WTC11 (cell line): ENCODE results near the gene CHRNA1. TPM values are rescaled to one million over a fixed set of nuclear protein-coding genes. Genes with fewer than 3 reads are reported as not detected.

Experiments used
- ATAC-seq: fragments of 200-7000 bp; cut with Tn5 transposase; 2 replicates; pipeline ENCODE4 v1.10.0; 2021; ENCODE audit warnings: mild to moderate bottlenecking, moderate library complexity
- CTCF ChIA-PET: fragments of 300-600 bp; sonication (Branson Sonifier 250); formaldehyde crosslinking; loops from one replicate; lab custom pipeline; 2021; ENCODE audit warnings: antibody characterized with exemption; lab: Charles Lee
- POLR2A ChIA-PET: fragments of 350-600 bp; sonication (Branson Sonifier 250); formaldehyde crosslinking; loops from one replicate; lab custom pipeline; 2021; ENCODE audit warnings: antibody characterized with exemption; lab: Charles Lee
- DNase-seq: peaks from one replicate; pipeline ENCODE4 v3.0.0; 2021; ENCODE audit warnings: low spot score
- H3K27ac Mint-ChIP-seq: 2 replicates; pipeline ENCODE4 v1.8.0; 2021; ENCODE audit warnings: mixed read lengths
- H3K27me3 Mint-ChIP-seq: 2 replicates; pipeline ENCODE4 v1.8.0; 2021; ENCODE audit warnings: low read depth, mild to moderate bottlenecking, moderate library complexity, mixed read lengths
- H3K36me3 Mint-ChIP-seq: 2 replicates; pipeline ENCODE4 v1.8.0; 2021; ENCODE audit warnings: mixed read lengths
- H3K4me1 Mint-ChIP-seq: 2 replicates; pipeline ENCODE4 v1.8.0; 2022; ENCODE audit warnings: mixed read lengths
- H3K4me3 Mint-ChIP-seq: 2 replicates; pipeline ENCODE4 v1.8.0; 2021; ENCODE audit warnings: mild to moderate bottlenecking, moderate library complexity, mixed read lengths
- H3K9me3 Mint-ChIP-seq: 2 replicates; pipeline ENCODE4 v1.8.0; 2021; ENCODE audit warnings: mixed read lengths
- ATF6 ChIP-seq: sonication (generic); formaldehyde crosslinking; IDR thresholded peaks from 2 replicates; pipeline ENCODE4 v1.8.1; 2023; ENCODE audit warnings: mild to moderate bottlenecking, missing genetic modification reagents
- E2F1 ChIP-seq: sonication (generic); formaldehyde crosslinking; IDR thresholded peaks from 2 replicates; pipeline ENCODE4 v1.8.0; 2022; ENCODE audit warnings: mild to moderate bottlenecking, missing genetic modification reagents
- E2F5 ChIP-seq: sonication (generic); formaldehyde crosslinking; IDR thresholded peaks from 2 replicates; pipeline ENCODE4 v1.8.1; 2022; ENCODE audit warnings: mild to moderate bottlenecking, moderate library complexity, missing genetic modification reagents
- ERG ChIP-seq: fragments of 250-450 bp; sonication (Bioruptor Pico); IDR thresholded peaks from 2 replicates; pipeline ENCODE4 v1.8.0; 2021; ENCODE audit warnings: mild to moderate bottlenecking
- FOXP1 ChIP-seq: sonication (generic); formaldehyde crosslinking; IDR thresholded peaks from 2 replicates; pipeline ENCODE4 v1.8.0; 2022; ENCODE audit warnings: missing genetic modification reagents, mild to moderate bottlenecking, moderate library complexity, borderline replicate concordance
- GABPB1 ChIP-seq: sonication (generic); formaldehyde crosslinking; IDR thresholded peaks from 2 replicates; pipeline ENCODE4 v1.8.1; 2023; ENCODE audit warnings: mild to moderate bottlenecking, missing genetic modification reagents
- GTF2I ChIP-seq: fragments of 250-450 bp; sonication (Bioruptor Pico); conservative IDR thresholded peaks from 2 replicates; pipeline ENCODE4 v1.4.0; 2021; ENCODE audit warnings: mild to moderate bottlenecking
- MXD4 ChIP-seq: fragments of 250-450 bp; sonication (Bioruptor Pico); IDR thresholded peaks from 2 replicates; pipeline ENCODE4 v1.8.0; 2021; ENCODE audit warnings: mild to moderate bottlenecking, moderate library complexity, borderline replicate concordance
- MYBL2 ChIP-seq: sonication (generic); formaldehyde crosslinking; IDR thresholded peaks from 2 replicates; pipeline ENCODE4 v1.8.1; 2023; ENCODE audit warnings: mild to moderate bottlenecking, moderate library complexity, missing genetic modification reagents
- NFYB ChIP-seq: sonication (generic); formaldehyde crosslinking; conservative IDR thresholded peaks from 2 replicates; pipeline ENCODE4 v1.8.0; 2022; ENCODE audit warnings: low read depth, missing genetic modification reagents
- NR2C2 ChIP-seq: sonication (generic); formaldehyde crosslinking; IDR thresholded peaks from 2 replicates; pipeline ENCODE4 v1.8.0; 2022; ENCODE audit warnings: mild to moderate bottlenecking, missing genetic modification reagents
- SP1 ChIP-seq: sonication (generic); formaldehyde crosslinking; conservative IDR thresholded peaks from 2 replicates; pipeline ENCODE4 v1.8.1; 2022; ENCODE audit warnings: missing genetic modification reagents
- TEAD1 ChIP-seq: sonication (generic); formaldehyde crosslinking; IDR thresholded peaks from 2 replicates; pipeline ENCODE4 v1.8.0; 2022; ENCODE audit warnings: mild to moderate bottlenecking, missing genetic modification reagents
- USF1 ChIP-seq: sonication (generic); formaldehyde crosslinking; IDR thresholded peaks from 2 replicates; pipeline ENCODE4 v1.8.0; 2022; ENCODE audit warnings: mild to moderate bottlenecking, missing genetic modification reagents
- ZNF423 ChIP-seq: fragments of 250-450 bp; sonication (Bioruptor Pico); IDR thresholded peaks from 2 replicates; pipeline ENCODE4 v2.1.2; 2022; ENCODE audit warnings: mild to moderate bottlenecking, moderate library complexity
- total RNA-seq: library from RNA; stranded (reverse); gene quantifications from 3 replicates; pipeline ENCODE4 v1.2.3, GENCODE V29; 2021

CHRNA1 gene
- total RNA-seq, 1 experiment from 2014 or later = not detected

- H3K4me1 Mint-ChIP-seq = peaks cover 74% of the 10 kb centered on the region
- H3K36me3 Mint-ChIP-seq = no peaks in the 10 kb centered on the region
- no peak overlapping the region for H3K27ac Mint-ChIP-seq
- no peaks in the 10 kb centered on the region; the same call in none of the 2 replicates for H3K27me3 Mint-ChIP-seq
- ATAC-seq (no peak), DNase-seq (no peak)
- TF ChIP-seq E2F1 (CRISPR knock-in tag) = no peak
- no peak for TF ChIP-seq ERG (CRISPR knock-in tag)
- TF ChIP-seq FOXP1 = no peak
- TF ChIP-seq NR2C2 (CRISPR knock-in tag) = no peak
- no peak for TF ChIP-seq GTF2I (CRISPR knock-in tag)
- no peak for TF ChIP-seq TEAD1 (CRISPR knock-in tag)
- no peak for TF ChIP-seq USF1 (CRISPR knock-in tag)
- CTCF ChIA-PET = interaction anchor here (1.2 kb wide), 1 partner anchor 30 kb away, joined by 7 read pairs; no protein-coding TSS in a partner anchor
- H3K4me3 Mint-ChIP-seq = no peak overlapping the region
- POLR2A ChIA-PET = interaction anchor here (1.2 kb wide), 1 partner anchor 13 kb away, joined by 5 read pairs; no protein-coding TSS in a partner anchor
- no peaks in the 10 kb centered on the region for H3K9me3 Mint-ChIP-seq
Measured at GRCh38 chr2:174779361-174779928, 15.2 kb upstream of the CHRNA1 start.

- ChIA-PET POLR2A (no interaction called here), CTCF (interaction anchor here (0.6 to 3.8 kb wide), 3 partner anchors 11 to 81 kb away, joined by 3 to 45 read pairs (median 7); no protein-coding TSS in a partner anchor)
- H3K4me3 Mint-ChIP-seq = no peak overlapping the region
- no peaks in the 10 kb centered on the region; the same call in none of the 2 replicates for H3K27me3 Mint-ChIP-seq
- ATAC-seq (no peak), DNase-seq (no peak)
- no peak for TF ChIP-seq ZNF423 (CRISPR knock-in tag)
- no peak for TF ChIP-seq MXD4 (CRISPR knock-in tag)
- TF ChIP-seq GABPB1 = 0 out of 2 replicates have a peak, but pooled peaks have one; percentile 21
- no peak for TF ChIP-seq E2F5 (CRISPR knock-in tag)
- TF ChIP-seq MYBL2 = no peak
- no peak for TF ChIP-seq NFYB (CRISPR knock-in tag)
- no peak for TF ChIP-seq TEAD1 (CRISPR knock-in tag)
- no peak for TF ChIP-seq SP1 (CRISPR knock-in tag)
- TF ChIP-seq ATF6 = no peak
- H3K36me3 Mint-ChIP-seq = no peaks in the 10 kb centered on the region
- H3K9me3 Mint-ChIP-seq = no peaks in the 10 kb centered on the region
- no peak overlapping the region for H3K27ac Mint-ChIP-seq
- peaks cover 83% of the 10 kb centered on the region for H3K4me1 Mint-ChIP-seq
Measured at GRCh38 chr2:174778085-174778981, 14.1 kb upstream of the CHRNA1 start.
